ENCODE results near the gene MCAM.
A peak's percentile ranks its signal among the peaks of the same experiment; 100 is the strongest.

The MCAM gene, protein sequence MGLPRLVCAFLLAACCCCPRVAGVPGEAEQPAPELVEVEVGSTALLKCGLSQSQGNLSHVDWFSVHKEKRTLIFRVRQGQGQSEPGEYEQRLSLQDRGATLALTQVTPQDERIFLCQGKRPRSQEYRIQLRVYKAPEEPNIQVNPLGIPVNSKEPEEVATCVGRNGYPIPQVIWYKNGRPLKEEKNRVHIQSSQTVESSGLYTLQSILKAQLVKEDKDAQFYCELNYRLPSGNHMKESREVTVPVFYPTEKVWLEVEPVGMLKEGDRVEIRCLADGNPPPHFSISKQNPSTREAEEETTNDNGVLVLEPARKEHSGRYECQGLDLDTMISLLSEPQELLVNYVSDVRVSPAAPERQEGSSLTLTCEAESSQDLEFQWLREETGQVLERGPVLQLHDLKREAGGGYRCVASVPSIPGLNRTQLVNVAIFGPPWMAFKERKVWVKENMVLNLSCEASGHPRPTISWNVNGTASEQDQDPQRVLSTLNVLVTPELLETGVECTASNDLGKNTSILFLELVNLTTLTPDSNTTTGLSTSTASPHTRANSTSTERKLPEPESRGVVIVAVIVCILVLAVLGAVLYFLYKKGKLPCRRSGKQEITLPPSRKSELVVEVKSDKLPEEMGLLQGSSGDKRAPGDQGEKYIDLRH

GRCh38 chr11:119316729-119317591, at the start of gene MCAM:
Gene MCAM (minus strand): TSS chr11:119317130. CDS start chr11:119317101, 29 bp downstream.
- no peak for TF ChIP-seq ZNF274 (IDR thresholded peaks at IDR 0.05; ENCODE audit: low read depth, low read length)
- no peak for TF ChIP-seq YY1 (IDR thresholded peaks at IDR 0.05; ENCODE audit: insufficient read depth, insufficient read length)
- peak within 1 kb of the TSS; percentile 91 for H3K9ac ChIP-seq (ENCODE audit: insufficient read length, low read depth)

DNA sequence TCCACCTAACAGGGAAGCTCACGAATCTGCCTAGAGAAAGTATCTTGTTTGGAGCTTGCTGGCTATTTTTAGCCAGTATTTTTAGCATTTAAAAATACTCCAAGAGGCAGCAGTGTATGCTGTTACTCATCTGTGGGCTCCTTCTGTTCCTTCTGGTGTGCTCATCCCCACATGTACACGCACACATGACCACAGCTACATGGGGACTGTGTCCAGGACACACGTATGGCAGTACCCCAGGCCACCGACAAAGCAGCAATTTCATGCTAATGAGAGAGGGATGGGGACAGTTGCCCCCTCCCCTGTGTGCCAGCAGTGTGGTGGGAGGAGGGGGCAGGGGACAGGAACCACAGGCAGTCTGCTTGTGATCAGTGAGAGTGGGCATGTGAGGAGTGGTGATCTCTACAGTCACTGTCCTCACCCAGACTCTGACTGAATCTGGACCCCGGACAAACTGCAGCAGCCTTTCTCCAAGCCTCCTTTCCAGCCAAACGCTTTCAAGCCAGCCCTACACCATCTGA, 48.2 kb upstream of the MCAM start:
- no peaks in the 10 kb centered on the region for H3K36me3 ChIP-seq (ENCODE audit: insufficient read depth, insufficient read length, low read length)
- no peak overlapping the region for H3K4me3 ChIP-seq (ENCODE audit: insufficient read length, low read depth)
- H3K9me3 ChIP-seq (ENCODE audit: insufficient read depth, low read length), result no peaks in the 10 kb centered on the region
- no peak for TF ChIP-seq ZNF274 (IDR thresholded peaks at IDR 0.05; ENCODE audit: low read depth, low read length)
- TF ChIP-seq YY1 (IDR thresholded peaks at IDR 0.05; ENCODE audit: insufficient read depth, insufficient read length), result no peak
- TF ChIP-seq SUZ12 (IDR thresholded peaks at IDR 0.05; ENCODE audit: extremely low read depth, insufficient read depth, insufficient read length), result no peak
- no peak for DNase-seq (ENCODE audit: low read depth, low spot score)
- peaks cover 24% of the 10 kb centered on the region for H3K4me1 ChIP-seq (ENCODE audit: insufficient read depth, insufficient read length)
- H3K9ac ChIP-seq (ENCODE audit: insufficient read length, low read depth), result no peak overlapping the region
- peaks cover 24% of the 10 kb centered on the region for H3K27me3 ChIP-seq (ENCODE audit: insufficient read depth, insufficient read length)

More at GRCh38 chr11:119316729-119317591, at the start of gene MCAM:
- H3K4me3 ChIP-seq (ENCODE audit: insufficient read length, low read depth), result peak within 1 kb of the TSS; percentile 57
- no peaks in the 10 kb centered on the region for H3K9me3 ChIP-seq (ENCODE audit: insufficient read depth, low read length)
- peaks cover 21% of the 10 kb centered on the region for H3K4me1 ChIP-seq (ENCODE audit: insufficient read depth, insufficient read length)
- DNase-seq (ENCODE audit: low read depth, low spot score), result no peak
- H3K27me3 ChIP-seq (ENCODE audit: insufficient read depth, insufficient read length), result peaks cover 14% of the 10 kb centered on the region
- peaks cover 30% of the 10 kb centered on the region for H3K36me3 ChIP-seq (ENCODE audit: insufficient read depth, insufficient read length, low read length)

DNA sequence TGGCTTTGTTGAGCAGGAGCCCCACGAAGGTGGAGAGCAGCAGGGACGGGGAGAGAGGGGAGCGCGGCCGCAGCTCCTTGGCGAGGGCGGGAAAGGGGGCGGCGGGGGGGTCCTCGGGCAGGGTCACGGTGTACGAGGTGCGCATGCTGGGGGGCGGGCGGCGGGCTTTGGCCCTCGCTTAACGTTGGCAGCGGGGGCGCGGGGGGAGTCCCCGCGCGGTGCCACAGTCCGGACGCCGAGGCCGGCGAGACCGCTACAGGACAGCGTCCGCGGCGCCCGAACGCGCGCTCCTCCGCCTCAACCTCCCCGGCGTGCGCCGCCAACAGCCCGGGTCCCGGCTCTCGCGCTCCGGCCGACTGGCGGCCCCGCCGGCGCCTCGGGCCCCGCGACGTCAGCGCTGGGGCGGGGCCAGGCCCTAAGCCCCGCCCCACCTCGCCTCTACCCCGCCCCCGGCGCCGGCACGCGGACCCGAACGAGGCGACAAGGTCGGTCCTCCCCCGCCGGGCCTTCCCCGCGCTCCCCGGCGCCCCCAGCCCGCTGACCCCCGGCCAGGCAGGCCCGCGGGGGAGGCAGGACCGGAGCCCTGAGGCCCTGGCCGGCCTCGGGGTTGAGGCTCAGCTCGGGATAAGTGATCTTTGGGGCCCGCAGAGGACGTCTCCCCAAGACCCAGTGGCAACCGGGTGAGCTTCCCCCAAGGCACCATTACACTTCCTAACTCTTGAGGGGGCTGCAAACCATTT, 47.1 kb upstream of the MCAM start:
- no peak for TF ChIP-seq ZNF274 (IDR thresholded peaks at IDR 0.05; ENCODE audit: low read depth, low read length)
- no peak for TF ChIP-seq YY1 (IDR thresholded peaks at IDR 0.05; ENCODE audit: insufficient read depth, insufficient read length)
- TF ChIP-seq SUZ12 (IDR thresholded peaks at IDR 0.05; ENCODE audit: extremely low read depth, insufficient read depth, insufficient read length), result no peak
- H3K9ac ChIP-seq (ENCODE audit: insufficient read length, low read depth), result no peak overlapping the region
- no peak for DNase-seq (ENCODE audit: low read depth, low spot score)
- peaks cover 24% of the 10 kb centered on the region for H3K27me3 ChIP-seq (ENCODE audit: insufficient read depth, insufficient read length)
- H3K4me3 ChIP-seq (ENCODE audit: insufficient read length, low read depth), result peak overlapping the region; percentile 15
- H3K36me3 ChIP-seq (ENCODE audit: insufficient read depth, insufficient read length, low read length), result peaks cover 8% of the 10 kb centered on the region
- H3K9me3 ChIP-seq (ENCODE audit: insufficient read depth, low read length), result no peaks in the 10 kb centered on the region
- peaks cover 24% of the 10 kb centered on the region for H3K4me1 ChIP-seq (ENCODE audit: insufficient read depth, insufficient read length)

DNA sequence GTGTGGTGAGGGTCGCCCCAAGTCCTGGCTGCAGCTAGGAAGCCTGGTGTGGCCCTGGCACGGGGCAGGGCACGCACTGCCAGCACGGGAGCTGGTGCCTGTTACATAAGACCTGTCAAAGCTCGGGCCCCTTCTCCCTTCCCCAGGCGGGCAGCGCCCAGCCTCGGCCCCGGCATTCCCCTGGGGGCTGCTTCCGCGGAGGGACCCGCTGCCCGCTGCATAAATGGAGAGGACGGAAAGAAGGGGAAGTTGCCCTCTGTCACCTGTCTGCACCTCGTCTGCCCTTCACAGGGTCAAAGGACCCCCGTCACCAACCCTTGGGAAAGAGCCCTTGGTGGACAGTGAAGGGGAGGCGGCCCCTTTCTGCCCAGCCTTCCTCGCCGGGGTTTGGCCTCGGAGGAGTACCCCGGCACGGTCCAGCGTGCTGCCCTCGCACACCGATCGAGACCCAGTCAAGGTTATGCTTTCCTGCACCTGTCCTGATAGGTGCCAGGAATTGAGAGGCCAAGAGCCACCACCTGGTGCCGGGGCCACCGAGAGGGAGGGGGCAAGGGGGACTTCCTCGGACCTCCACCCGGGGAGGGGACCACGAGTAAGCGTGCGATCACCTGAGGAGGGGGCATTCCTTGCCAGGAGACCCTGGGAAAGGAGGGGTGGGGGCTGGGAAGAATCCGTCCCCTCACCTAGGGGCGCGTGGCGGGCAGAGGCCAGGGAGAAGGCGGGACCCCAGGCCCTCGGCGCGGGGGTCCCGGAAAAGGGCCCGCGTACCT, 46.3 kb upstream of the MCAM start:
- DNase-seq (ENCODE audit: low read depth, low spot score), result no peak
- peak overlapping the region; percentile 50 for H3K9ac ChIP-seq (ENCODE audit: insufficient read length, low read depth)

GRCh38 chr11:119362741-119363080, 45.8 kb upstream of the MCAM start:
- Histone ChIP-seq H3K9me3 (ENCODE audit: insufficient read depth, low read length) (no peaks in the 10 kb centered on the region), H3K36me3 (ENCODE audit: insufficient read depth, insufficient read length, low read length) (peaks cover 17% of the 10 kb centered on the region), H3K4me3 (ENCODE audit: insufficient read length, low read depth) (no peak overlapping the region), H3K4me1 (ENCODE audit: insufficient read depth, insufficient read length) (peaks cover 14% of the 10 kb centered on the region), H3K27me3 (ENCODE audit: insufficient read depth, insufficient read length) (peaks cover 28% of the 10 kb centered on the region), H3K9ac (ENCODE audit: insufficient read length, low read depth) (peak overlapping the region; percentile 21)
- TF ChIP-seq ZNF274 (IDR thresholded peaks at IDR 0.05; ENCODE audit: low read depth, low read length) (no peak), YY1 (IDR thresholded peaks at IDR 0.05; ENCODE audit: insufficient read depth, insufficient read length) (no peak), SUZ12 (IDR thresholded peaks at IDR 0.05; ENCODE audit: extremely low read depth, insufficient read depth, insufficient read length) (no peak)
- no peak for DNase-seq (ENCODE audit: low read depth, low spot score)

More for the DNA sequence above, 46.3 kb upstream of the MCAM start:
- TF ChIP-seq ZNF274 (IDR thresholded peaks at IDR 0.05; ENCODE audit: low read depth, low read length) (no peak), YY1 (IDR thresholded peaks at IDR 0.05; ENCODE audit: insufficient read depth, insufficient read length) (no peak), SUZ12 (IDR thresholded peaks at IDR 0.05; ENCODE audit: extremely low read depth, insufficient read depth, insufficient read length) (no peak)
- H3K27me3 ChIP-seq (ENCODE audit: insufficient read depth, insufficient read length), result peaks cover 24% of the 10 kb centered on the region
- H3K36me3 ChIP-seq (ENCODE audit: insufficient read depth, insufficient read length, low read length), result peaks cover 14% of the 10 kb centered on the region
- H3K4me3 ChIP-seq (ENCODE audit: insufficient read length, low read depth), result peak overlapping the region; percentile 15
- peaks cover 20% of the 10 kb centered on the region for H3K4me1 ChIP-seq (ENCODE audit: insufficient read depth, insufficient read length)
- no peaks in the 10 kb centered on the region for H3K9me3 ChIP-seq (ENCODE audit: insufficient read depth, low read length)
